Neural cell (in vitro differentiated cells): ENCODE results near the gene SOAT1. TPM values are rescaled to one million over a fixed set of nuclear protein-coding genes. Genes with fewer than 3 reads are reported as not detected.

Experiments
- H2AFZ ChIP-seq: fragments of 200-600, 300-800 bp; sonication (generic), shearing (Covaris generic); 2 replicates; pipeline ENCODE4 v1.6.0; 2014; ENCODE audit warnings: low read depth, mild to moderate bottlenecking, antibody characterized with exemption, low read length, moderate library complexity
- H3F3A ChIP-seq: fragments of 200-600 bp; shearing (Covaris generic); 2 replicates; pipeline ENCODE4 v1.6.1; 2016; ENCODE audit warnings: mild to moderate bottlenecking, moderate library complexity, mixed read lengths, antibody characterized with exemption, low read length; ENCODE audit not compliant: insufficient read depth, poor library complexity, severe bottlenecking
- H3K27ac ChIP-seq: fragments of 200-600, 300-800 bp; sonication (generic), shearing (Covaris generic); 2 replicates; pipeline ENCODE4 v1.5.1; 2014; ENCODE audit warnings: mild to moderate bottlenecking, low read length, moderate library complexity
- H3K27me3 ChIP-seq: fragments of 300-800, 200-600 bp; sonication (generic), shearing (Covaris generic); 2 replicates; pipeline ENCODE4 v1.6.0; 2014; ENCODE audit warnings: mild to moderate bottlenecking, low read depth, low read length, moderate library complexity; ENCODE audit not compliant: insufficient read depth
- H3K36me3 ChIP-seq: fragments of 300-800, 200-600 bp; sonication (generic), shearing (Covaris generic); 2 replicates; pipeline ENCODE4 v1.5.1; 2014; ENCODE audit warnings: mild to moderate bottlenecking, antibody characterized with exemption, low read length, moderate library complexity; ENCODE audit not compliant: insufficient read depth
- H3K4me2 ChIP-seq: fragments of 300-800, 200-600 bp; sonication (generic), shearing (Covaris generic); 2 replicates; pipeline ENCODE4 v1.6.0; 2014; ENCODE audit warnings: mild to moderate bottlenecking, low read length
- H3K4me3 ChIP-seq: fragments of 300-800, 200-600 bp; sonication (generic), shearing (Covaris generic); 2 replicates; pipeline ENCODE4 v1.5.1; 2014; ENCODE audit warnings: mild to moderate bottlenecking, low read length, moderate library complexity
- H3K79me2 ChIP-seq: fragments of 200-600 bp; shearing (Covaris generic); replicated peaks from 2 replicates; pipeline ENCODE4 v1.6.0; 2014; ENCODE audit warnings: mild to moderate bottlenecking, low read length, moderate library complexity; ENCODE audit not compliant: insufficient read depth
- H3K9ac ChIP-seq: fragments of 300-800, 200-600 bp; sonication (generic), shearing (Covaris generic); 2 replicates; pipeline ENCODE4 v1.6.1; 2016; ENCODE audit warnings: mild to moderate bottlenecking, low read length, mixed read lengths
- H3K9me2 ChIP-seq: fragments of 200-600 bp; shearing (Covaris generic); 2 replicates; pipeline ENCODE4 v1.6.1; 2016; ENCODE audit warnings: mild to moderate bottlenecking, low read length, mixed read lengths; ENCODE audit not compliant: insufficient read depth
- H3K9me3 ChIP-seq: fragments of 200-600, 300-800 bp; sonication (generic), shearing (Covaris generic); 2 replicates; pipeline ENCODE4 v1.6.1; 2016; ENCODE audit warnings: mild to moderate bottlenecking, mixed run types, low read length, moderate library complexity, mixed read lengths
- H4K20me1 ChIP-seq: fragments of 200-600 bp; shearing (Covaris generic); 2 replicates; pipeline ENCODE4 v1.6.1; 2016; ENCODE audit warnings: mild to moderate bottlenecking, mixed run types; ENCODE audit not compliant: insufficient read depth
- CTCF ChIP-seq: fragments of 450-650 bp; IDR thresholded peaks from 2 replicates; pipeline ENCODE4 v1.5.1; 2014; ENCODE audit warnings: antibody characterized with exemption, mild to moderate bottlenecking, moderate library complexity; ENCODE audit not compliant: poor library complexity, severe bottlenecking
- EP300 ChIP-seq: fragments of 450-650 bp; conservative IDR thresholded peaks from 2 replicates; pipeline ENCODE4 v1.6.1; 2014; ENCODE audit warnings: antibody characterized with exemption, mild to moderate bottlenecking, moderate library complexity; ENCODE audit not compliant: poor library complexity, severe bottlenecking
- EZH2 ChIP-seq: fragments of 200-600, 300-800 bp; shearing (Covaris generic), sonication (generic); IDR thresholded peaks from 2 replicates; pipeline ENCODE4 v1.6.1; 2014; ENCODE audit warnings: antibody characterized with exemption, low read length, borderline replicate concordance, mild to moderate bottlenecking; ENCODE audit not compliant: insufficient read depth, poor library complexity, severe bottlenecking
- MXI1 ChIP-seq: fragments of 450-650 bp; conservative IDR thresholded peaks from 2 replicates; pipeline ENCODE4 v1.6.1; 2014; ENCODE audit warnings: antibody characterized with exemption, mild to moderate bottlenecking; ENCODE audit not compliant: poor library complexity, severe bottlenecking
- POLR2AphosphoS5 ChIP-seq: IDR thresholded peaks from 2 replicates; pipeline ENCODE4 v1.6.1; 2012
- RAD21 ChIP-seq: fragments of 450-650 bp; conservative IDR thresholded peaks from 2 replicates; pipeline ENCODE4 v1.6.1; 2014; ENCODE audit warnings: antibody characterized with exemption, mild to moderate bottlenecking, moderate library complexity
- REST ChIP-seq: IDR thresholded peaks from 2 replicates; pipeline ENCODE4 v1.6.1; 2012; ENCODE audit warnings: borderline replicate concordance
- SMC3 ChIP-seq: fragments of 450-650 bp; conservative IDR thresholded peaks from 2 replicates; pipeline ENCODE4 v1.6.1; 2014; ENCODE audit warnings: antibody characterized with exemption, mild to moderate bottlenecking, moderate library complexity; ENCODE audit not compliant: poor library complexity
- TAF1 ChIP-seq: IDR thresholded peaks from 2 replicates; pipeline ENCODE4 v1.6.1; 2012; ENCODE audit warnings: low read depth
- polyA plus RNA-seq: library from polyadenylated mRNA; depleted of rRNA; stranded (reverse); fragments of >200 nt; gene quantifications from 2 replicates; pipeline ENCODE4 v1.2.3, GENCODE V29; 2014

Gene SOAT1
- polyA plus RNA-seq, 1 donor from 2014 or later: 5.7 TPM

GRCh38 chr1:179300112-179300511 is 6.5 kb downstream of the SOAT1 start:
- TF ChIP-seq POLR2AphosphoS5 (no peak), RAD21 (no peak), REST (no peak), SMC3 (no peak), EP300 (no peak), MXI1 (no peak), CTCF (no peak), EZH2 (no peak), TAF1 (no peak)
- H3K9ac ChIP-seq: no peak overlapping the region
- H3K79me2 ChIP-seq: peaks cover 10% of the 10 kb centered on the region
- no peaks in the 10 kb centered on the region for H3K36me3 ChIP-seq
- no peaks in the 10 kb centered on the region for H4K20me1 ChIP-seq
- no peak overlapping the region for H3K4me2 ChIP-seq
- H3K27me3 ChIP-seq: no peaks in the 10 kb centered on the region
- no peak overlapping the region for H3K27ac ChIP-seq
- H3K9me3 ChIP-seq: no peaks in the 10 kb centered on the region
- no peak overlapping the region for H2AFZ ChIP-seq
- no peaks in the 10 kb centered on the region for H3K9me2 ChIP-seq
- no peak overlapping the region for H3K4me3 ChIP-seq
- no peaks in the 10 kb centered on the region for H3F3A ChIP-seq

GRCh38 chr1:179302070-179302469 is 8.5 kb downstream of the SOAT1 start:
- Histone ChIP-seq H3K9me3 (no peaks in the 10 kb centered on the region), H2AFZ (no peak overlapping the region), H3K79me2 (peaks cover 4% of the 10 kb centered on the region), H3K9ac (no peak overlapping the region), H3F3A (no peaks in the 10 kb centered on the region), H3K4me2 (no peak overlapping the region), H3K4me3 (no peak overlapping the region), H3K27ac (no peak overlapping the region), H3K27me3 (no peaks in the 10 kb centered on the region), H4K20me1 (no peaks in the 10 kb centered on the region), H3K9me2 (no peaks in the 10 kb centered on the region), H3K36me3 (peaks cover under 1% of the 10 kb centered on the region)
- TF ChIP-seq RAD21 (no peak), TAF1 (no peak), POLR2AphosphoS5 (no peak), SMC3 (no peak), REST (no peak), MXI1 (no peak), EZH2 (no peak), CTCF (no peak), EP300 (no peak)
